ENCODE results near the gene SPATA31C2.
"Not testable (repeated sequence)": the region's sequence is repeated elsewhere in the genome, so short reads cannot be mapped to it uniquely, and the experiment has no call there.

The SPATA31C2 gene

DNA sequence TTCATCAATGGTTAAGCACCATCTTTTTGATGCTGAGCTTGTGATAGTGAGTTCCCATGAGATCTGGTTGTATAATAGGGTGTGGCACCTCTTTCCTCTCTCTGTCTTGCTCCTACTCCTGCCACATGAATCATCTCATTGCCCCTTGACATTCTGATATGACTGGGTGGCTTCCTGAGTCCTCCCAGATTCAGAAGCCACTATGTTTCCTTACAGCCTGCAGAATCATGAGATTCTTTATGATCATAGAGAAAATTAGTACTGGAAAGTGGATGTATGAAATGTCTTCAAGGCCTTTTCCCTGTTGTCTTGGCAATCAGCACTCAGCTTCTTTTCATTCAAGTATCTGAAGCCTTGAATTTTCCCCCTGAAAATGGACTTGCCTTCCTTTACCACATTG is 14.9 kb downstream of the SPATA31C2 start:
- DNase-seq (ENCODE audit: low read depth in 2 of 2), result not testable (repeated sequence)

DNA sequence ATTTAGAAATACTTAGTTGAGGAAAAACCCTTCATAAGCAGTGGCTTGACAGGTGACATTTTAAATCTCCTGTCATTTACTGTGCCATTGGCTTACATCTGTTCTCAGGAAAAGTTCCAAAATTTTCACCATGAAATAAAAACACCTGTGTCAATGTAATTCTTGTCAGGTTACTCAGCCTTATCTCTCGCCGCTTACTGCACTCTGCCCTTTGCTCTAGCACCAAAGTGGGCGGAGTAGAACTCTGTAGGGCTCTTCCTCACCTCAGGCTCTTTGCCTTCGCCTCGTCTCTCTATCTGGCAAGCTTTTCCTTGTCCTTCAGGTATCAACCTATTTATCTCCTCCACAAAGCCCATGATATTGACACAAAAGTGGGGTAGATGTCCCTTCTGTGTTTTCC is 20.2 kb downstream of the SPATA31C2 start:
- not testable (repeated sequence) for DNase-seq (ENCODE audit: low read depth in 2 of 2)

- not testable (repeated sequence) for DNase-seq (ENCODE audit: low read depth in 2 of 2)
These were observed 23.2 kb downstream of the SPATA31C2 start for GRCh38 chr9:88114968-88115612.

GRCh38 chr9:88114283-88114967 is 23.9 kb downstream of the SPATA31C2 start:
- DNase-seq (ENCODE audit: low read depth in 2 of 2), result not testable (repeated sequence)

GRCh38 chr9:88113156-88114130 is 24.8 kb downstream of the SPATA31C2 start:
- DNase-seq (ENCODE audit: low read depth in 2 of 2), result not testable (repeated sequence)

DNA sequence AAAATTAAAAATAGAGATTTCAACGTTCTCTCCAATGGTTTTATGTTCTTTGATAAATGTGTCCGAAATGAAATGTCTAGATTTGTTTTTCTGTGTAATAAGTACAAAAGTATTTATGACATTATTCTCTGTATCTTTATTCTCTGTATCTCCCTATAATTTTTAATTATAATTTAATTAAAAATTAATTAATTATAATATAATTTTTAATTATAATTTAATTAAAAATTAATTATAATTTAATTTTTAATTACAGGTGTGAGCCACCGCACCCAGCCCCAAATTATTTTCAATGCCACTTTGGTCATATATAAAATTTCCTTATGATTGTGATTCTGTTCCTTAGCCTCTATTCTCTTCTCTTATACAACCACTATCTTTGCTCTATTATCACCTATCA is 28.2 kb downstream of the SPATA31C2 start:
- no peak for DNase-seq (ENCODE audit: low read depth in 2 of 2)

DNA sequence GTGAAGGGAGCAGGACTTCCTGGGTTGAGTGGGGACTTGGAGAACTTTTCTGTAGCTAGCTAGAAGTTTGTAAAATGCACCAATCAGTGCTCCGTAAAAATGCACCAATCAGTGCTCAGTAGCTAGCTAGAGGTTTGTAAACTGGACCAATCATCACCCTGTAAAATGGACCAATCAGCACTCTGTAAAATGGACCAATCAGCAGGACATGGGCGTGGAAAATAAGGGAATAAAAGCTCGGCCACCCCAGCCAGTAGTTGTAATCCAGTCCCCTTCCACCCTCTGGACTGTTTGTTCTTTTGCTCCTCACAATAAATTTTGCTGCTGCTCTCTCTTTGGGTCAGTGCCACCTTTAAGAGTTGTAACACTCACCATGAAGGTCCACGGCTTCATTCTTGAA is 29.5 kb downstream of the SPATA31C2 start:
- DNase-seq (ENCODE audit: low read depth in 2 of 2), result no peak

DNA sequence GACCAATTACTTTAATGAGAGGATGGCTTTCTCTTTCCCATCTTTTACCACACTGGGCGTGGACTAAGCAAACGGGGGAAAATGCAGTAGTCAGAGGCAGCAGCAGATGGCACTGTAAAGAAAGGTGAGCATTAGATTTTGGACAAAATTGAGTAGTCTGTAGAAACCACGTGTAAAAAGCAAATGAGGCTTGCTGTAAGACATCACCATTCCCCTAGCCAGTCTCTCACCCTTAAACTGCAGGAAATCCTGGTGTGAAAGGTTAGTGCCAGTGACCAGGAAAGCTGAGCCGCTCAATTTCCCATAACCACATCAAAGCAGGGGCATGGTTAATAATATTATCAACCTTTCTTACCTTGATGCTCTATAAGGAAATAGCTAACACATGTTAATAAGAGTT is 31.8 kb downstream of the SPATA31C2 start:
- DNase-seq (ENCODE audit: low read depth in 2 of 2), result no peak

- DNase-seq (ENCODE audit: low read depth in 2 of 2), result no peak
These were observed 45.4 kb downstream of the SPATA31C2 start for GRCh38 chr9:88092797-88093331.

DNA sequence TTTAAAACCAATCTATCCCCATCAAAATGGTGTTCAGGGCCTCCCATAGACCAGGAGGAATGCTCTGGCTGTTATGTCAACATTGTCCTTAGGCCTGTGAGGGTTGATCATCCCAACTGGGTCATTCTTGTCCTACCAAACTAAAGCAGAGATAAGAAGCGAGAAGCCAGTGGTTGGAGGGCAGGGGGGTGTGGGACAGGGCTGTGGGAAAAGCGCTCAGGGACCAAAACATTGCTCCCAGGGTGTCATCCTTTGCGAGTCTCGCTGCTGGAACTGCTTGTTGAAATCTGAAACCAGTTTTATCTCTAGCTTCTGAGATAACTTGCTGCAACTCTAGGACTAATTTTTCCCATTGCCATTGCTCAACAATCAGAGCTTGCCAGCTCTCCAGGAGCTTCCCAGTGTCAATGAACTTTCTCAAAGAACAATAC is 48.1 kb downstream of the SPATA31C2 start:
- no peak for DNase-seq (ENCODE audit: low read depth in 2 of 2)

DNA sequence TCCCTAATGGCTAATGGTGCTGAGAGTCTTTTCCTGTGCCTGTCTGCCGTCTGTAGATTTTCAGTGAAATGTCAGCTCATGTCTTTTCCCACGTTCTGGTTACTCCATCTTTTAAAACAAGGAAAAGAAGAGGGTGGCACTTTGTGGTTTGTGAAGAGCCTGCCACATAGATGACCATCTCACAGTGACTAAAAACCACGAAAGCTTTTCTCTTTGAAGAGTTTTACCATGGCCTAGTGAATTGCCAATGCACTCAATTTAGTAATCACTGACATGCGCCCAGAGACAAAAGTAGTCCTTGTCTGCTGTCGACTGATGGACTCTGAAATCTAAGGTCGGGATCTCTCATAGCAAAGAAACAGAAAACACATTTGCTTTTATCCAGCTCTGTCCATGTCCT is 50.4 kb downstream of the SPATA31C2 start:
- DNase-seq (ENCODE audit: low read depth in 2 of 2), result no peak

DNA sequence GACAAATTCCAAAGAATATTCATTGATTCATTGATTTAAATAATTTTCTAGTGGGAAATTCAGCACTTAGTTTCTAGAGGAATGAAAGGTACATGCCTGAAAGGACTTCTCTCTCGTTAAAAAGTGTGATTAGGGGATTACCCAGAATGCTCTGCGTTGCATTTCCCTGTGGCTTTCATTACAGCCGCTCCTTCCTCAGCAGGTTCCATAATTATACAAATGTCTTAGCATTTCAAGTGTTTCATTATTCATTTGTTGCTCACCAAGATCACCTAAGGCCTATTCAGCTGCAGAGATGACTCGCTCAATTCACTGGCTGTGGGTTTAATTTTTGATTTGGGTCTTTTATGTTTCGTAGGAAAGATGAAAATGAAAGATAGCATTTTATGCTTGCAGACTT is 52.8 kb downstream of the SPATA31C2 start:
- no peak for DNase-seq (ENCODE audit: low read depth in 2 of 2)

DNA sequence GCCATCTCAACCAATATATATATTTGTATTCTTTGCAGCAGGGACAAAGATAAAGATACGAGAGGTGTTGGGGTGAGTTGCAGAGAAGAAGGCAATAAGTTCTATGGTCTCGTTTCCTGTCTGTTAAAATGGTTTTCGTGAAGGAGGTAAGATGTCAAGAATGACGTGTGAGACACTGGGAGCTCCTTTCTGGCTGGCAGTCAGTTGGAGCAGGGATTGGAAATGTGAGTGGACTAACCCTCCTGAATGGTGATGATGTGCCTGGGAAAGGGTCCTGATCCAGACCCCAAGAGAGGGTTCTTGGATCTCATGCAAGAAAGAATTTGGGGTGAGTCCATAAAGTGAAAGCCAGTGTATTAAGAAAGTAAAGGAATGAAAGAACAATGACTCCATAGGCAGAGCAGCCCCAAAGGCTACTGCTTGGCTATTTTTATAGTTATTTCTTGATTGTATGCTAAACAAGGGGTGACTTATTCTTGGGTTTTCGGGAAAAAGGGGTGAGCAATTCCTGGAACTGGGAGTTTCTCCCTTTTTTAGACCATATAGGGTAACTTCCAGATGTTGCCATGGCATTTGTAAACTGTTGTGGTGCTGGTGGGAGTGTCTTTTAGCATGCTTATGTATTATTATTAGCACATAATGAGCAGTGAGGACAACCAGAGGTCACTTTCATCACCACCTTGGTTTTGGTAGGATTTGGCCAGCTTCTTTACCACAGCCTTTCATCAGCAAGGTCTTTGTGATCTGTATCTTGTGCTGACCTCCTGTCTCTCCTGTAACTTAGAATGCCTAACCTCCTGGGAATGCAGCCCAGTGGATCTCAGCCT is 53.7 kb downstream of the SPATA31C2 start:
- no peak for DNase-seq (ENCODE audit: low read depth in 2 of 2)

All from stimulated activated CD8-positive, alpha-beta memory T cell treated with anti-CD3 and anti-CD28 coated beads, Interleukin-15, amount 100 ng/mL, for 4 hours (primary cell).